Measurements from ENCODE around the gene CCDC78. TPM values are rescaled to one million over a fixed set of nuclear protein-coding genes. Genes with fewer than 3 reads are reported as not detected.
"Not testable (repeated sequence)": the region's sequence is repeated elsewhere in the genome, so short reads cannot be mapped to it uniquely, and the experiment has no call there.

CCDC78 gene
- total RNA-seq, 1 donor from 2014 or later = 26.1 TPM

GRCh38 chr16:694187-694862, 31.9 kb downstream of the CCDC78 start:
- no peak for TF ChIP-seq CTCF (IDR thresholded peaks at IDR 0.05)
- intact Hi-C loops (cut with DNase I) = no loop called here
- ATAC-seq (no peak), DNase-seq (no peak)
- Histone ChIP-seq H3K27me3 (ENCODE audit: low read depth) (peaks cover 60% of the 10 kb centered on the region), H3K9me3 (no peaks in the 10 kb centered on the region), H3K36me3 (no peaks in the 10 kb centered on the region), H3K27ac (no peak overlapping the region), H3K4me3 (peak overlapping the region; percentile 50), H3K4me1 (peaks cover 34% of the 10 kb centered on the region)

DNA sequence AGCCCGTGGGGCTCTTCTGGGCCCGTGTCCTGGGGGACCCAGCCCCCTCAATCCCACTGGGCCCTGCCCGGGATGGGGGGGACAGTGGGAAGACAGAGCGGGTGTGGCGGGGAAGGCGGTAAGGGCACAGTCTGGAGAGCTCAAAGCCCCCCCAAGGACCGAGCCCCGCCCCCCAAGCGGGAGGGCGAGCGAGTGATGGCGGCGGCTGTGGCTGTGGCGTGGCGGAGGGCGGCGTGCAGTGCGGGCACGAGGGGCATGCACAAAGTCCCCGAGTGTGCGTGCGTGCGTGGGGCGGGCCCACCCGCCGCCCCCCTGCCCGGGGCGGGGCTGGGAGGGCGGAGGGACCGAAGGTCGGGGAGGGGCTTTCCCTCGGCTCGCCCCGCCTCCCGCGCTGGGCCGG, 32.5 kb downstream of the CCDC78 start:
- H3K9me3 ChIP-seq = no peaks in the 10 kb centered on the region
- no peak for TF ChIP-seq CTCF (IDR thresholded peaks at IDR 0.05)
- H3K27me3 ChIP-seq (ENCODE audit: low read depth) = peaks cover 55% of the 10 kb centered on the region
- DNase-seq (no peak), ATAC-seq (no peak)
- no peak overlapping the region for H3K4me3 ChIP-seq
- no peak overlapping the region for H3K27ac ChIP-seq
- peaks cover 40% of the 10 kb centered on the region for H3K4me1 ChIP-seq
- H3K36me3 ChIP-seq = no peaks in the 10 kb centered on the region
- intact Hi-C loops (cut with DNase I) = no loop called here

GRCh38 chr16:693364-693763, 32.9 kb downstream of the CCDC78 start:
- Histone ChIP-seq H3K27me3 (ENCODE audit: low read depth) (peaks cover 54% of the 10 kb centered on the region), H3K4me1 (peaks cover 44% of the 10 kb centered on the region), H3K4me3 (no peak overlapping the region), H3K36me3 (no peaks in the 10 kb centered on the region), H3K9me3 (no peaks in the 10 kb centered on the region), H3K27ac (no peak overlapping the region)
- TF ChIP-seq CTCF (IDR thresholded peaks at IDR 0.05) = no peak
- no peak for ATAC-seq
- intact Hi-C loops (cut with DNase I) = no loop called here
- no peak for DNase-seq

GRCh38 chr16:692356-693108, 33.7 kb downstream of the CCDC78 start:
- Histone ChIP-seq H3K36me3 (no peaks in the 10 kb centered on the region), H3K4me1 (peaks cover 44% of the 10 kb centered on the region), H3K27me3 (ENCODE audit: low read depth) (peaks cover 51% of the 10 kb centered on the region), H3K4me3 (no peak overlapping the region), H3K9me3 (no peaks in the 10 kb centered on the region), H3K27ac (no peak overlapping the region)
- ATAC-seq (no peak), DNase-seq (no peak)
- intact Hi-C loops (cut with DNase I) = no loop called here
- no peak for TF ChIP-seq CTCF (IDR thresholded peaks at IDR 0.05)

DNA sequence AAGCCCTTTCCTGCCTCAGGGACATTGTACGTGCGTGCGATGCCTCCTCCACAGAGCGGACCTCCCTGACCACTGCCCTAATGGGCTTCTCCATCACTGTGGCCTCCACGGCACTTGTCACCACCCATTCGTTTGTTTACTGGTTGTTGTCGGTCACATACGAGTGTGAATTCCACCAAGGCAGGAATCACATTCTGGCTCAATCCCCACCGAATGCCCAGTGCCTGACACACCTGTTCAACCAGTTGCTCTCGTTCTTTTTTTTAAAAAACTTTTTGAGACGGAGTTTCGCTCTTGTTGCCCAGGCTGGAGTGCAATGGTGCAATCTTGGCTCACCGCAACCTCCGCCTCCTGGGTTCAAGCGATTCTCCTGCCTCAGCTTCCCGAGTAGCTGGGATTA, 35.0 kb downstream of the CCDC78 start:
- Histone ChIP-seq H3K27me3 (ENCODE audit: low read depth) (peaks cover 41% of the 10 kb centered on the region), H3K4me1 (peaks cover 41% of the 10 kb centered on the region), H3K36me3 (peaks cover 12% of the 10 kb centered on the region)
- ATAC-seq; H3K4me3 ChIP-seq; H3K27ac ChIP-seq; DNase-seq; intact Hi-C loops (cut with DNase I); H3K9me3 ChIP-seq: not testable (repeated sequence)
